GM13977 (cell line): Measurements from ENCODE around the gene UBR2.

ENCODE experiments used
- DNase-seq: peaks from one replicate; pipeline ENCODE4 v3.0.0; 2012; ENCODE audit warnings: low spot score
- in situ Hi-C: fragments of 300-500 bp; cut with MboI; formaldehyde crosslinking; loops from one replicate; pipeline ENCODE4 v1.12.0; 2022; ENCODE audit warnings: low sequenced_read_pairs, low pct_unique_long_range_greater_than_20kb, mixed read lengths, inconsistent platforms; ENCODE audit not compliant: unreplicated experiment
- TF ChIP-seq, protein P1 (sequence below): IDR thresholded peaks from 2 replicates; pipeline ENCODE4 v1.5.1; 2012; ENCODE audit warnings: mild to moderate bottlenecking, control low read depth; ENCODE audit not compliant: insufficient read depth; ENCODE audit errors: extremely low read depth, missing control alignments

Gene UBR2

DNA sequence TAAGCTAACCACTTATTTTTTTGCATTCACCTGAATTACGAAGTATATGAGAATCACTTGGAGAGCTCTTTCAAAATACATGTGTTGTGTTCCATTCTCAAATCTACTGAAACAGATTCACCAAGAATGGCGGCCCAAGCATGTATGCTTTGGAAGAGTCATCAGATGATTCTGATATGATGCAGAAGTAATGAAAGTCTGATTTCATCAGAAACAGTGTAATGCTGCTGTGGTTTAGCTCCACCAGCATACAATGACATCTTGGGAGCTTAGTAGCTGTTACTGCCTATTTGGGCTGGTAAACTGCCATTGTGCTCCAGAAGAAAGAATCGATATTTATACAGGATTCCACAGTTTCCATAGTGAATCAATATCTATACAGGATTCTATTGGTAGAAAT lies 52.9 kb downstream of the UBR2 start:
- in situ Hi-C loops: no loop called here
- DNase-seq: no peak
- TF ChIP-seq, protein P1, sequence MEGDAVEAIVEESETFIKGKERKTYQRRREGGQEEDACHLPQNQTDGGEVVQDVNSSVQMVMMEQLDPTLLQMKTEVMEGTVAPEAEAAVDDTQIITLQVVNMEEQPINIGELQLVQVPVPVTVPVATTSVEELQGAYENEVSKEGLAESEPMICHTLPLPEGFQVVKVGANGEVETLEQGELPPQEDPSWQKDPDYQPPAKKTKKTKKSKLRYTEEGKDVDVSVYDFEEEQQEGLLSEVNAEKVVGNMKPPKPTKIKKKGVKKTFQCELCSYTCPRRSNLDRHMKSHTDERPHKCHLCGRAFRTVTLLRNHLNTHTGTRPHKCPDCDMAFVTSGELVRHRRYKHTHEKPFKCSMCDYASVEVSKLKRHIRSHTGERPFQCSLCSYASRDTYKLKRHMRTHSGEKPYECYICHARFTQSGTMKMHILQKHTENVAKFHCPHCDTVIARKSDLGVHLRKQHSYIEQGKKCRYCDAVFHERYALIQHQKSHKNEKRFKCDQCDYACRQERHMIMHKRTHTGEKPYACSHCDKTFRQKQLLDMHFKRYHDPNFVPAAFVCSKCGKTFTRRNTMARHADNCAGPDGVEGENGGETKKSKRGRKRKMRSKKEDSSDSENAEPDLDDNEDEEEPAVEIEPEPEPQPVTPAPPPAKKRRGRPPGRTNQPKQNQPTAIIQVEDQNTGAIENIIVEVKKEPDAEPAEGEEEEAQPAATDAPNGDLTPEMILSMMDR: no peak

DNA sequence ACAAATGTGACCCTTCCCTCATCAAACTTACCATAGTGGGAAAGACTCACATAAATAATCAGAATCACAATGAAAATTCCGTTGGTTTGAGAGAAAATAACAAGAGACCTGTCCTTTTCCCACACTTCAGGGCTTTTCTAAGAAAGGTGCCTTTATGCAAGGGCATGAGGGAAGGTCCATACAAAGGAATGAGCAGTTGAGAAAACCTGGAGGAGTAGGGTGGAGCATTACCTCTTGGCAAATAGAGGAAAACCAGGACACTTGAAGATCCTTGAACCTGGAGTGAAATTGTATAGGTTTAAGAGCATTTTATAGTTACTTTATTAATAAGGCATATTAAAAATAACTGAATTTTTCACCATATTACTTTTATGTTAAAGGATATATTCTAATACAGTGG lies 54.3 kb downstream of the UBR2 start:
- TF ChIP-seq, protein P1: no peak
- in situ Hi-C loops: no loop called here
- DNase-seq: no peak

DNA sequence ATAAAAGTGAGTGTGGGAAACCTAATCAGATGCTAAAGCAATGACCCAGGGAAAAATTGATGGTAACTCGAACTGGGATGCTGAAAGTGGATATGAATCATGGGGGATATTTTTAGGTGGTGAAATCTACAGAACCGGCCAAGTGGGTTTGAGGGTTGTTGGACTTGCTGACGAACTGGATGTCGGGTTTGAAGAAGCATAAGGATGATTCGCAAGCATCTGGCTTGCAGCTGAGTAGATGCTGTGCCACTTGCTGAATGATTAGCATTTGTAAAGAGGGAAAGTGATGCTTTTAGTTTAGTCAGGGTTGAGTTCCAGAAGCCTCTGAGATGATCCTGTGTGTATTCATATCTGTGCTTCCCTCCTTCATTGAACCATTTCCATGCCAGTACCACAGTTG lies 54.9 kb downstream of the UBR2 start:
- TF ChIP-seq, protein P1: no peak
- in situ Hi-C loops: no loop called here
- no peak for DNase-seq

DNA sequence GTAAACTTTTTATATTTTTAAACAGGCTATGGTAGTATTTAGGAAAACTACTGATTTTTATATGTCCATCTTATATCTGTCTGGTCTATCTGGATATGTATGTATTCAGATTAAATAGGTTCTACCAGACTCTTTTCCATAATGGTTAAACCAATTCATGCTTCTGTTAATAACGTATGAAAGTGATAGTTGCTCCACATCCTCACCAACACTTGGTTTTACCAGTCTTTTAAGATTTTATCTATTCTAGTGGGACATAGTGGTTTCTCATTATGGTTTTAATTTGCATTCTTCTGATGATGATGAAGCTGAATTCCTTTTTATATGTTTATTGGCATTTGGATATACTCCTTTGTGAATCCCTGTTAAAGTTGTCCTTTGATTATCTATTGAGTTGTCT lies 56.1 kb downstream of the UBR2 start:
- TF ChIP-seq, protein P1: no peak
- in situ Hi-C loops: no loop called here
- DNase-seq: no peak

DNA sequence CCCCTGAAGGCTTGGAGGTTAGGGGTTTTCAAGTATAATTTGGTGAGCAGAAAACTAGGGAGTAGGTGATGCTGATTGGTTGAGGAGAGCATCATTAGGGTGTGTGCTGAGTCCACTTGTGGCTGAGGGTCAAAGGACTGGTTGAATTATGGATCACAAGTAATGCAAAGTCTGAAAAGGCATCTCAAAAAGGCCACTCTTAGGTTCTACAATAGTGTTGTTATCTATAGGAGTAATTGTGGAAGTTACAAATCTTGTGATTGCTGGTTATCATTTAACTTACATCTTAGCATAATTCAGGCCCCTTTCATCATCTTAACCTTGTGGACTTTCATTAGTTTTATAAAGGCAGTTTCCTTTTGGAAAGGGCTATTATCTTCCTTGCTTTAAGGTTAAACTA lies 60.8 kb downstream of the UBR2 start:
- no peak for DNase-seq
- in situ Hi-C loops: no loop called here
- TF ChIP-seq, protein P1: no peak

DNA sequence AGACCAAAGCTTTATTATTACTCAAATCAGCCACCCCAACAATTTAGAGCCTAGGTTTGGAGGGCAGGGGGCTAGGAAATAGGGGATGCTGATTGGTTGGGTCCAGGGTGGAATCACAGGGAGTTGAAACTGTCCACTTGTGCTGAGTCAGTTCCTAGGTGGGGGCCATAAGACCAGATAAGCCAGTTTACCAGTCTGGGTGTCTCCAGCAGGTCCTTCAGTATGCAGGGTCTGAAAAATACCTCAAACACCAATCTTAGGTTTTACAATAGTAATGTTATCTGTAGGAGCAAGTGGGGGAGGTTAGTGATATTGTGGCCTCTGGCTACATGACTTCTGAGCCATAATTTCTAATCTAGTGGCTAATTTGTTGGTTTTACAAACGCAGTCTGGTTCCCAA lies 63.2 kb downstream of the UBR2 start:
- DNase-seq: no peak
- in situ Hi-C loops: no loop called here
- TF ChIP-seq, protein P1: no peak

DNA sequence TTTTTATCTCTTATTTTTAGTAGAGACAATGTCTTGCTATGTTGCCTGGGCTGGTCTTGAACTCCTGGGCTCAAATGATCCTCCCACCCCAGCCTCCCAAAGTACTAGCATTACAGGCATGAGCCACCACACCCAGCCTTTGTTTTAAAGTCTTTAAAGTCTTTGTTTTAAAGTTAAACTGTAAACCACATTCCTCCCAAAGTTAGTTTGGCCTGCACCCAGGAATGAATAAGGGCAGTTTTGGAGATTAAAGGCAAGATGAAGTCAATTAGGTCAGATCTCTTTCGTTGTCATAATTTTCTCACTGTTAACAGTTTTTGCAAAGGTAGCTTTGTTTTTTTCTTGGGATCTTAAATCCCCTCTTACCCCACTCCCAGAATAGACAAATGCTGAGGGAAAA lies 63.8 kb downstream of the UBR2 start:
- in situ Hi-C loops: no loop called here
- TF ChIP-seq, protein P1: no peak
- no peak for DNase-seq
